T-helper 17 cell (primary cell): ENCODE results near the gene IL17RE. TPM values are rescaled to one million over a fixed set of nuclear protein-coding genes. Genes with fewer than 3 reads are reported as not detected.
A peak's percentile ranks its signal among the peaks of the same experiment; 100 is the strongest.
"Not testable (repeated sequence)": the region's sequence is repeated elsewhere in the genome, so short reads cannot be mapped to it uniquely, and the experiment has no call there.

Experiments
- ATAC-seq: fragments of 150-1000 bp; cut with Tn5 transposase; 2 replicates; pipeline ENCODE4 v1.10.0; 2021; ENCODE audit warnings: mild to moderate bottlenecking, moderate library complexity
- DNase-seq, 3 donors: peaks; one replicate each; pipeline versions ENCODE4 v3.0.0 to v3.0.0-alpha.2; 2020 to 2021
- H3K9me3 ChIP-seq: one replicate; pipeline ENCODE4 v1.7.0; 2013; ENCODE audit warnings: low read length, mild to moderate bottlenecking; ENCODE audit not compliant: control insufficient read depth, poor library complexity, severe bottlenecking
- H3K27ac Mint-ChIP-seq: one replicate; pipeline ENCODE4 v1.8.0; 2022; ENCODE audit warnings: mild to moderate bottlenecking, moderate library complexity, mixed read lengths
- H3K27me3 Mint-ChIP-seq: one replicate; pipeline ENCODE4 v1.8.0; 2022; ENCODE audit warnings: mixed read lengths
- H3K36me3 Mint-ChIP-seq: one replicate; pipeline ENCODE4 v1.8.0; 2022; ENCODE audit warnings: low read depth, mixed read lengths
- H3K4me1 Mint-ChIP-seq: one replicate; pipeline ENCODE4 v1.8.0; 2022; ENCODE audit warnings: mild to moderate bottlenecking, mixed read lengths
- H3K4me3 Mint-ChIP-seq: one replicate; pipeline ENCODE4 v1.8.0; 2022; ENCODE audit warnings: mild to moderate bottlenecking, moderate library complexity, mixed read lengths
- total RNA-seq, 4 donors: library from RNA in 2 of 4; stranded (reverse) in 2 of 4; gene quantifications; one replicate each; pipeline ENCODE4 v1.2.3 and lab custom pipeline; 2022 to 2026

IL17RE gene, protein sequence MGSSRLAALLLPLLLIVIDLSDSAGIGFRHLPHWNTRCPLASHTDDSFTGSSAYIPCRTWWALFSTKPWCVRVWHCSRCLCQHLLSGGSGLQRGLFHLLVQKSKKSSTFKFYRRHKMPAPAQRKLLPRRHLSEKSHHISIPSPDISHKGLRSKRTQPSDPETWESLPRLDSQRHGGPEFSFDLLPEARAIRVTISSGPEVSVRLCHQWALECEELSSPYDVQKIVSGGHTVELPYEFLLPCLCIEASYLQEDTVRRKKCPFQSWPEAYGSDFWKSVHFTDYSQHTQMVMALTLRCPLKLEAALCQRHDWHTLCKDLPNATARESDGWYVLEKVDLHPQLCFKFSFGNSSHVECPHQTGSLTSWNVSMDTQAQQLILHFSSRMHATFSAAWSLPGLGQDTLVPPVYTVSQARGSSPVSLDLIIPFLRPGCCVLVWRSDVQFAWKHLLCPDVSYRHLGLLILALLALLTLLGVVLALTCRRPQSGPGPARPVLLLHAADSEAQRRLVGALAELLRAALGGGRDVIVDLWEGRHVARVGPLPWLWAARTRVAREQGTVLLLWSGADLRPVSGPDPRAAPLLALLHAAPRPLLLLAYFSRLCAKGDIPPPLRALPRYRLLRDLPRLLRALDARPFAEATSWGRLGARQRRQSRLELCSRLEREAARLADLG
- total RNA-seq (10 to 100 TPM; 10.1 to 12.4 TPM), total RNA-seq (lab: John Stamatoyannopoulos, UW) (13.9 to 16.8 reads per million in 2 donors)

DNA sequence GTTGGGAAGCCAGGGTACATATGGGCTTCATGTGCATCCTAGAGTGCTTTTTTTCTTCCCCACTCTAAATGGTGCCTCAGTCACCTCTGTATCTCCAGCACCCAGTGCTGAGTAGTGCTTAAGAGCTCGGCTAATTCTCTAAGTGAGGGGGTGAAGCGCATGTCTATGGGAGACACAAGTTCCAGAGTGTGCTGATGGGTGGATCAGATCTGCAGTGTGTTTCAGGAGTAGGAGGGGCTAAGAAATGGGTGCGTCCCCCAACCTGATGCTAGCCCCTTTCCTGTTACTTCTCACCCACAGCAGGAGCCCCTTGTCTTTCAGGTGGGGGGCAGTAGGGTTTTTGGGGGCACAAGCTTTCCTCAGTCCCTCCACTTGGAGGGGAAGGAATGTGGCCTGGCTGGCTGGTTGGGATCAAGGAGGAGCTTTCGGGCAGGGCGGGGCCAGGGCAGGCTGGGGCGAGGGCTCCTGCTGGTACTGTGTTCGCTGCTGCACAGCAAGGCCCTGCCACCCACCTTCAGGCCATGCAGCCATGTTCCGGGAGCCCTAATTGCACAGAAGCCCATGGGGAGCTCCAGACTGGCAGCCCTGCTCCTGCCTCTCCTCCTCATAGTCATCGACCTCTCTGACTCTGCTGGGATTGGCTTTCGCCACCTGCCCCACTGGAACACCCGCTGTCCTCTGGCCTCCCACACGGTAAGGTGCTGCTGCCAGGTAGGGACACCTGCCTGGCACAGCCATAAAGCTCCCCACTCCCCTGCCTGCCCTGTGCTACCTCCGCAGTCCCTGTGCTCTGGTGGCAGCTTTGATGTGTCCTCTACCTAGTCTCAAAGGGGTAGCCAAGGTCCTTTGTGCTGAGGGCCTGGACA is at the start of gene IL17RE:
TSS of gene IL17RE (plus strand) at position 477 of the 866 bp plus-strand sequence. CDS start at position 562, 85 bp downstream.
- Mint-ChIP-seq H3K4me1 (peaks cover 39% of the 10 kb centered on the region), H3K27me3 (no peaks in the 10 kb centered on the region), H3K4me3 (peak within 1 kb of the TSS; percentile 79), H3K27ac (peak within 1 kb of the TSS; percentile 79), H3K36me3 (no peaks in the 10 kb centered on the region)
- ATAC-seq (peak; percentile 84), DNase-seq (no peak)
- H3K9me3 ChIP-seq = no peaks in the 10 kb centered on the region

DNA sequence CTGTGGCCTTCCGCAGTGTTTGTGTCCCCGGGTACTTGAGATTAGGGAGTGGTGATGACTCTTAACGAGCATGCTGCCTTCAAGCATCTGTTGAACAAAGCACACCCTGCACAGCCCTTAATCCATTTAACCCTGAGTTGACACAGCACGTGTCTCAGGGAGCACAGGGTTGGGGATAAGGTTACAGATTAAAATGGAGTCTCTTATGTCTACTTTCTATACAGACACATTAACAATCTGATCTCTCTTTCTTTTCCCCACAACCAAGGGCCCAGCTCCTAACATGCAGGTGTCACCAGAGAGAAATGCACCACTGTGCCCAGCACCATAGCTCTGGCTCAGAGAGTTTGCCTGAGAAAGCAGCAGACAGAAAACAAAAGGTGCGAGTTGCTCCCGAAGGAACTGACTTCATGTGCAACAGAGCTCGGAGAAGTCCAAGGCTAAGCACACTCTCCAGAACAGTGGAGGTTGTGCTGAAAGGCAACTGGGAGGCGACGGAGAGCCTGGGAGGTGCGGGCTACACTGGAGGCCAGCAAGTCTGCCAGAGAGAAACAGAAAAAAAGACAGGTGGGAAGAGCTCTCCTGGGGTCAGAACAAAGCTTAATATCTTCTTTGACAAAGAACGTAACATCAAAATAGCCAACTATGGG is 48.2 kb upstream of the IL17RE start:
- not testable (repeated sequence) for ATAC-seq

DNA sequence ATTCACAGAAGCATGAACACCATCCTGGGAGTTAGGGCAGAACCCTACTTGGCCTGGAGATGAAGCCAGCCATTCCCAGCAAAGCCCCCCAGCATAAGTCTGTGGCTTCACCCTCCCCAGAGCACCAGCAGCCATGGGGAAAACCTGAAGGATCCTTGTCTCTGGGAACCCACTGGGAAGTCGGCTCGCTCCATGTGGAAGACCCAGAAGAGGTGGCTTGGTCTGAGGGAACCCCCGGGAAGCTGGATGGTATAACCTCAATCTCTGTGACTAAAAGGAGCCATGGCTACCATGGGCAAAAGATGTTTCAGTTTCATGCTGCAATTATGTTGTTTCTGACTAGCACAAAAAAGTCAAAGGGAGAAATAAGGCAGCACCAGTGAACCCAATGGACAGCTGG is 47.1 kb upstream of the IL17RE start:
- no peak for DNase-seq
- no peak for ATAC-seq
- no peaks in the 10 kb centered on the region for H3K9me3 ChIP-seq
- Mint-ChIP-seq H3K27me3 (peaks cover 15% of the 10 kb centered on the region), H3K36me3 (no peaks in the 10 kb centered on the region), H3K27ac (no peak overlapping the region), H3K4me1 (peaks cover 8% of the 10 kb centered on the region), H3K4me3 (no peak overlapping the region)

More for the DNA sequence above, 48.2 kb upstream of the IL17RE start:
- H3K4me1 Mint-ChIP-seq, H3K36me3 Mint-ChIP-seq, H3K27ac Mint-ChIP-seq, DNase-seq, H3K4me3 Mint-ChIP-seq, H3K9me3 ChIP-seq: not testable (repeated sequence)
- H3K27me3 Mint-ChIP-seq = peaks cover 16% of the 10 kb centered on the region

DNA sequence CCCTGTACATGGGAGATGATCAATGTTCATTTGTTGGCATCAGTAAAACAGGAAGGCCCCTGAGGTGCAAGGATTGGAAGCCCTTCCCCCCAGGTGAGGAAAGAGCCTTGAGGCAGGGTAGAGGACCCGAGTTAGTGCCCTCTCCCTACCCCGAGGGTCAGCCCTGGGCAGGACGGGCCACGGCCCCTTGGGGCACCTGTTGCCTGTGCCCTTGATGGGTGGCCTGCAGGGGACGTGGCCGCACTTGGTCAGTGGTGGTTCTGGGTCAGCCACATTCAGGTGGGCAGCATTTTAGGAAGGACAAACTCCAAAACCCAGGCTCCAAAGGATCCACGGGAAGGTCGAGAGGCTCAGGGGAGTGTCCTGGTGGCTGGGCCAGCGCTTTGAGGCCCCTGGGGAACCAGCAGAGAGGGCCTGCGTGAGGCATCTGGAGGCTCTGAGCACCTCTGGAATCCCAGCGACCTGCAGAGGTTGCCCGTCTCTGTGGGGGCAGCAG is 43.1 kb upstream of the IL17RE start:
- Mint-ChIP-seq H3K4me3 (no peak overlapping the region), H3K27me3 (peaks cover 13% of the 10 kb centered on the region), H3K36me3 (no peaks in the 10 kb centered on the region), H3K4me1 (peaks cover 3% of the 10 kb centered on the region), H3K27ac (no peak overlapping the region)
- no peaks in the 10 kb centered on the region for H3K9me3 ChIP-seq
- ATAC-seq = no peak
- DNase-seq = no peak

DNA sequence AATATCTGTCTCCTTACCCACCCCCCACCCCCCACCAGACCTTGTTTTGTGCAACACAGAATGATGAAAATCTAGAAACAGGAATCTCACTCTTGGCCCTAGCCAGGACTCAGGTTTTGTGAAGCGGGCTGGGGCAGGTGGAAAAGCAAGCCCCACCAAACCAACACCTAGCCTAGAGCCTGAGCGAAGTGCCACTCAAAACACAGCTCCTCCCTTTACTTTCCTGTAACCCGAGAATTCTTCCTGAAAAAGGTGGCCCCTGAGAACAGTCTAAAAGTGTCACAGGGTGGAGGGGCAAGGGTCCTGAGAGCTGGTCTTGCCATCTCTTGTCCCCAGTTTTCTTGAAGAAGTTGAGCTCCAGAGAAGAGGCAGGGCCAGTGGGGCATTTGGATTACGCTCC is 41.4 kb upstream of the IL17RE start:
- Mint-ChIP-seq H3K4me1 (peaks cover 3% of the 10 kb centered on the region), H3K27ac (no peak overlapping the region), H3K36me3 (no peaks in the 10 kb centered on the region), H3K4me3 (no peak overlapping the region), H3K27me3 (peaks cover 13% of the 10 kb centered on the region)
- ATAC-seq = no peak
- no peaks in the 10 kb centered on the region for H3K9me3 ChIP-seq
- DNase-seq = no peak

DNA sequence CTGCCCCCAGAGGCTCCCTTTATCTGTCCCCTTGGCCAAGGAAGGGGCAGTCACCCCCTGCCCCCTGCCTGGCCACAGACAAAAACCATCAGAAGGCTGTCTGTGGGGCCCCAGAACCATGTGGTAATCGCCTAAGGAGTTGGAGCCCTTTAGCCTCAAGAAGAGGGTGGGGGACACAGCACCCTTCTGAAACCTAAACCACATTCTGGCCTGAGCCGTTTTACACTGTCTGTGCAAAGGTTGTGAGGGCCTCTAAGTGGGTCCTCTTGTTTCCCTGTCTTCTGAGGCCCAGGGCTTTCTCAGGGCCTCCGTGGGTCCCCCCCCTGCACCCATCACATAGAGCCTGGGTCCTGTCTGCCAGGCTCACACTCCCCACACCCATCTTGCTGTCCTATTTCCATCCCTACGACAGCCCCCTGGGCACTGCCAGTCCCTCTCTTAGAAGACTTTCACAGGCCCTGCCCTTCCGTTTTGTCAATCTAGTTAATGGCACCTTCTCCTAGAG is 41.0 kb upstream of the IL17RE start:
- Mint-ChIP-seq H3K4me1 (peaks cover 3% of the 10 kb centered on the region), H3K27ac (peak overlapping the region; percentile 3), H3K4me3 (no peak overlapping the region), H3K27me3 (peaks cover 13% of the 10 kb centered on the region), H3K36me3 (no peaks in the 10 kb centered on the region)
- no peaks in the 10 kb centered on the region for H3K9me3 ChIP-seq
- ATAC-seq = no peak
- DNase-seq = no peak

DNA sequence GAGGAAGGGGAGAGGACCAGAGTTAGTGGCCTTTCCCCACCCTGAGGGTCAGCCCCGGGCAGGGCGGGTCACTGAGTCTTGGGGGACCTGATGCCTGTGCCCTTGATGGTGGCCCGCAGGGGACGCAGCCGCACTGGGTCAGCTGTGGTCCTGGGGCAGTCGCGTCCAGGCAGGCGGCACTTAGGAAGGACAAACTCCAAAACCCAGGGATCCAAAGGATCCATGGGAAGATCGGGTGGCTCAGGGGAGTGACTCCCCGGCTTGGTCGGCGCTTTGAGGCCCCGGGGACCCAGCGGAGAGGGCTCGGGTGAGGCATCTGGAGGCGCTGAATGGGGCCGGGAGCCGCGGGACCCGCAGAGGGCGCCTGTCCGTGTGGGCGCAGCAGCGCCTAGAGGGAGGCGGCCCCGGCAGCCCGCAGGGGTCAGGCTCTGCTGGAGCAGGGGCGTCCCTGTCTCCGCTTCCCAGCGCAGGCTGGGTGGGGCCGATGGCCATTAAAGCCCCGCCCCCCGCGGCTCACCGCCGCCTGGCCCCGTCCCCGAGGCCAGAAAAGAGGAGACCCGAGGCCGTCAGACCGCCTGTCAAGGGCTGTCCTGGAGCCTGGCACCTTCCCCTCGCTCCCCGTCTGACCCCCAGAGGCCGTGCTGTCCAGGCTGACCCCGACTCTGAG is 40.1 kb upstream of the IL17RE start:
- peak overlapping the region; percentile 3 for H3K27ac Mint-ChIP-seq

DNA sequence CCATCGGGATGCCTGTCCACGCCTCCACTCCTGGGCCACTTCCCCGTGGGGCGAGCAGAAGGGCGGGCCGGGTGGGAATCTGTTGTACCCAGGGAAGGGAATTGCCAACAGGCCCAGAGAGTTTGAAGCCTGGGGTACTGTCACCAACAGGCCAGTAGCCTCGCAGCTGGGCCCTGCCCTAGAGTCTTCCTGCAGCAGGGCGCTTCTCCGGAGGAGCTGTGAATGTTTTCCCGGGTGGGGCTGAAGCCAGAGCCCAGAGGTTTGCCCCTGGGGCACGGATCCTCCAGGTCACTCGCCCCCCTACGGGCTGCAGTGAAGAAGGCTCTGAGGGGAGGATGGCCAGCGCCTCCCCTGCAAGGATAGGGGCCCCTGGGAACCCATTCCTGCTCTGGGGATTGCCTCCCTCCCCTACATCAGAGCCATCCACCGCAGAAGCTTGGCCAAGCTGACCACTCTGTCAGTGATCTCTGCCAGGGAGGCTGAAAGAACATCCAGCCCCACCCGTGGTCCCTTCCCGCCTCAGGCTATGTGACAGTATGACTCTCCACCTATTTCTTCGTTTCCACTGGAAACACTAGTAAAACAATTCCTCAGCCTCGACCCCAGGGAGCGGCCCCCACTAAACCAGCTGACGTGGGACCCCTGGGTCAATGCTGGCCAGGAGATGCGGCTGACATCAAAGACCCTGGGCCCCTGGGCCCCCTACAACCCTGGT is 39.4 kb upstream of the IL17RE start:
- DNase-seq (no peak), ATAC-seq (no peak)
- no peak overlapping the region for H3K27ac Mint-ChIP-seq
- no peaks in the 10 kb centered on the region for H3K36me3 Mint-ChIP-seq
- H3K27me3 Mint-ChIP-seq = peaks cover 13% of the 10 kb centered on the region
- no peaks in the 10 kb centered on the region for H3K9me3 ChIP-seq
- peaks cover 3% of the 10 kb centered on the region for H3K4me1 Mint-ChIP-seq
- no peak overlapping the region for H3K4me3 Mint-ChIP-seq

More for the DNA sequence above, 40.1 kb upstream of the IL17RE start:
- H3K4me1 Mint-ChIP-seq = peaks cover 3% of the 10 kb centered on the region
- peak; percentile 78 for ATAC-seq
- H3K9me3 ChIP-seq = no peaks in the 10 kb centered on the region
- H3K27me3 Mint-ChIP-seq = peaks cover 13% of the 10 kb centered on the region
- H3K4me3 Mint-ChIP-seq = peak overlapping the region; percentile 61
- no peaks in the 10 kb centered on the region for H3K36me3 Mint-ChIP-seq
- DNase-seq = peak in 2 of 3 donors; percentile 21 to 22

DNA sequence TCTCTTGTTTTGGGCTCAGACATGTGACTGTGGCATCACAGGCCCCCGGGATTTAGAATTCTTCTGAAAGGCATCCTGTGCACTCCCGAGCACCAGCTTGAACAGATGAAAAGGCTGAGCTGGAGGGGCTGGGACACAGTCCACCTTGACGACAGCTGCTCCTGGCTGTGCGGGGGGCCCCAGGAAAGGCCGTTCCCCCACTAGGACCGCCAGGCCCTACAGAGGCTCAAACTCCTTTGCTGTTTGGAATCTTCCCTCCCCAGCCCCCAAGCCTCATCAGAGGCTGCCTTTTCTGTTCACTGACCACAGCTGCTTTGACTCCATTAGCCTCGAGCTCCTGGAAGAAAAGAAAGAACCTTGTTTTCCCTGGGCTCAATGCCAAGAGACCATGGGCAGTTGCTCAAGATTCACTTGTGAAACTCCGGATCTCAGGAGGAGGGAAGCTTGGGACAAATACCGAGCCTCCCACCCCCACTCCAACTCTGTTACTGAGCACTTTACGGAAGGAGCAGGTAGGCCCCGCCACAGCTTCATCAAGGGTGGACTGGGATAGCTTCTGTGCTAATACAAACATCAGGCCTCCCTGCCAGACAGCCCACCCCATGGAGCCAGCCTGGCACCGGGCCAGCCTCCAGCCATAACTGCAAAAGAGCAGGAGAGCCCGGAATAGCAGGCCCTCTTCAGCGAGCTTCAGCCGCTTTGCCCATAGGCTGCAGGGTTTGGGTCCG is 38.3 kb upstream of the IL17RE start:
- Mint-ChIP-seq H3K27me3 (peaks cover 13% of the 10 kb centered on the region), H3K27ac (no peak overlapping the region), H3K4me3 (no peak overlapping the region), H3K36me3 (no peaks in the 10 kb centered on the region), H3K4me1 (peaks cover 3% of the 10 kb centered on the region)
- H3K9me3 ChIP-seq = no peaks in the 10 kb centered on the region
- DNase-seq (no peak), ATAC-seq (no peak)

DNA sequence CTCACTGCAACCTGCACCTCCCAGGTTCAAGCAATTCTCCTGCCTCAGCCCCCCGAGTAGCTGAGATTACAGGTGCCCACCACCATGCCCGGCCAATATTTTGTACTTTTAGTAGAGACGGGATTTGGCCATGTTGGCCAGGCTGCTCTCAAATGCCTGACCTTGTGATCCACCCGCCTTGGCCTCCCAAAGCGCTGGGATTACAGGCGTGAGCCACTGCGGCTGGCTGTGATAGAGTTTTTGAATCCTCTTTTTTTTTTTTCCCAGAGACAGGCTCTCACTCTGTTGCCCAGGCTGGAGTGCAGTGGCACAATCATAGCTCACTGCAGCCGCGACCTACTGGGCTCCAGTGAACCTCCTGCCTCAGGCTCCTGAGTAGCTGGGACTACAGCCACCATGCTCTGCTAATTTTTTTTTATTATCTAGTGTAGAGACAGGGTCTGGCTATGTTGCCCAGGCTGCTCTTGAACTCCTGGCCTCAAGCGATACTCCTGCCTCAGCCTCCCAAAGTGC is 37.5 kb upstream of the IL17RE start:
- H3K27me3 Mint-ChIP-seq = peaks cover 13% of the 10 kb centered on the region
- ATAC-seq, H3K4me1 Mint-ChIP-seq, H3K36me3 Mint-ChIP-seq, H3K4me3 Mint-ChIP-seq, H3K27ac Mint-ChIP-seq, DNase-seq, H3K9me3 ChIP-seq: not testable (repeated sequence)

DNA sequence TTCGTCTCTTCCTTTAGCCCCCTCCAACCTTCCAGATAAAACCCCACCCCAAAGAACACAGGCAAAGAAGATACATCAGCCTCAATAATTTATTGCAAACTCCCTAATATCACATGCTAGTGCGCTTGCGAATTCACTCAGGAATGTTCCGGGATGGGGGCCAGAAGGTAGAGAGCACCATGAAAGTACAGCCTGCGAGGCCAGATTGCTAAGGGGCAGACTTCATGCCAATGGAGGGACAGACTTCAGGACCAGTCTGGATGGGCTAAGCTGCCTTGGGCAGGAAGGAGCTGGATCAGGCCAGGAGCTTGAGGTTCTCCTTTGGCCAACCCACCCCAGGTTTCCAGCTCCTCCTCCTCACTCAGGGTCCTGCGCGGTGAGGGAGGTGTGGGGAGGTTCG is 36.0 kb upstream of the IL17RE start:
- peaks cover 12% of the 10 kb centered on the region for H3K27me3 Mint-ChIP-seq
- no peaks in the 10 kb centered on the region for H3K9me3 ChIP-seq
- H3K27ac Mint-ChIP-seq = no peak overlapping the region
- no peak for DNase-seq
- H3K4me3 Mint-ChIP-seq = no peak overlapping the region
- no peaks in the 10 kb centered on the region for H3K36me3 Mint-ChIP-seq
- no peak for ATAC-seq
- peaks cover 3% of the 10 kb centered on the region for H3K4me1 Mint-ChIP-seq
